HG02588 (cell line): Measurements from ENCODE around the gene PPP2R2C.

Experiments
- ATAC-seq: cut with Tn5 transposase; IDR thresholded peaks from one replicate; pipeline ENCODE4 v1.9.1; 2021; ENCODE audit warnings: mild to moderate bottlenecking, moderate library complexity; ENCODE audit not compliant: unreplicated experiment

The PPP2R2C gene

GRCh38 chr4:6469898-6470501 is 2.4 kb downstream of the PPP2R2C start:
- no peak for ATAC-seq

GRCh38 chr4:6469144-6469543 is 3.3 kb downstream of the PPP2R2C start:
- no peak for ATAC-seq

- no peak for ATAC-seq
Measured at GRCh38 chr4:6468376-6468775, 4.0 kb downstream of the PPP2R2C start.

- no peak for ATAC-seq
Measured at GRCh38 chr4:6467600-6467999, 4.8 kb downstream of the PPP2R2C start.

GRCh38 chr4:6466756-6467381 is 5.5 kb downstream of the PPP2R2C start:
- no peak for ATAC-seq

- no peak for ATAC-seq
Measured at GRCh38 chr4:6465955-6466354, 6.5 kb downstream of the PPP2R2C start.

GRCh38 chr4:6464842-6465588 is 7.4 kb downstream of the PPP2R2C start:
- ATAC-seq = no peak

GRCh38 chr4:6463311-6464289 is 8.8 kb downstream of the PPP2R2C start:
- ATAC-seq = no peak

- no peak for ATAC-seq
Measured at GRCh38 chr4:6461301-6462165, 10.9 kb downstream of the PPP2R2C start.

GRCh38 chr4:6460876-6461275 is 11.5 kb downstream of the PPP2R2C start:
- ATAC-seq = no peak

GRCh38 chr4:6458528-6458927 is 13.9 kb downstream of the PPP2R2C start:
- ATAC-seq = no peak

GRCh38 chr4:6456450-6456849 is 16.0 kb downstream of the PPP2R2C start:
- no peak for ATAC-seq

- ATAC-seq = no peak
Measured at GRCh38 chr4:6454112-6454910, 18.1 kb downstream of the PPP2R2C start.

- no peak for ATAC-seq
Measured at GRCh38 chr4:6453688-6453990, 18.8 kb downstream of the PPP2R2C start.

GRCh38 chr4:6452897-6453687 is 19.3 kb downstream of the PPP2R2C start:
- no peak for ATAC-seq

- ATAC-seq = no peak
Measured at GRCh38 chr4:6452116-6452896, 20.1 kb downstream of the PPP2R2C start.

- ATAC-seq = no peak
Measured at GRCh38 chr4:6451309-6451708, 21.1 kb downstream of the PPP2R2C start.

- no peak for ATAC-seq
Measured at GRCh38 chr4:6450709-6451108, 21.7 kb downstream of the PPP2R2C start.
